RKO (cell line): ENCODE data around the gene POLR2J.
"Not testable (repeated sequence)": the region's sequence is repeated elsewhere in the genome, so short reads cannot be mapped to it uniquely, and the experiment has no call there.

ENCODE experiments used
- DNase-seq: peaks from one replicate; pipeline ENCODE4 v3.0.0-alpha.2; 2016; ENCODE audit warnings: low spot score

POLR2J gene

DNA sequence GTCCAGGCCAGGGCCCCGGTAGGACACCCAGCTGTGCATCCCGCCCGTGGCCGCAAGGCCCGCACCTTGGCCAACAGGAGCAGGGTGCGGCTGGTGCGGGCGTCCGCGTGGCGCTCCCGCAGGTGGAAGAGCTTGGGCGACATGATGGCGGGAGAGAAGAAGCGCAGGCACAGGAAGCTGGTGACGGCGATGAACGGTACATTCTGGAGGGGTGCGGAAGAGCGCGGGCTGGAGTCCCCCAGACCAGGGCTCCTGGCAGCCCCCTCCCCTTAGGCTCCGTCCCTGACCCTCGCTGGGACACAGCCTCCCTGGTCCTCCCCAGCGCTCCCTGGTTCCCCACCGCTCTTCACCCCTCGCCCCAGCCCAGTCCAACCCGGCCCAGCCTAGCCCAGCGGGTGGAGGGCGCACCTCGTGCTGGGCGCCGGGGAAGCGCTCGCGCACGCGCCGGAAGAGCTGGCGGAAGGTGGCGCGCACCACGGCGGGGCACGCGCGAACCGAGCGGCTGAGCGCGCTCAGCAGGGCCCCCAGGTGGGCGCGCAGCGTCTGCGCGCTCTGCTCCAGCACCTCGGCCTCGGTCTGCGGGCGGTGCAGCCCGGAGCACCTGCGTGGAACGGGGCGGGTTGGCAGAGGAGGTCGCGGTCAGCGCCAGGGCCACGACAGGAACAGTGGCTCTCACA lies 15.9 kb upstream of the POLR2J start:
- DNase-seq, result not testable (repeated sequence)

DNA sequence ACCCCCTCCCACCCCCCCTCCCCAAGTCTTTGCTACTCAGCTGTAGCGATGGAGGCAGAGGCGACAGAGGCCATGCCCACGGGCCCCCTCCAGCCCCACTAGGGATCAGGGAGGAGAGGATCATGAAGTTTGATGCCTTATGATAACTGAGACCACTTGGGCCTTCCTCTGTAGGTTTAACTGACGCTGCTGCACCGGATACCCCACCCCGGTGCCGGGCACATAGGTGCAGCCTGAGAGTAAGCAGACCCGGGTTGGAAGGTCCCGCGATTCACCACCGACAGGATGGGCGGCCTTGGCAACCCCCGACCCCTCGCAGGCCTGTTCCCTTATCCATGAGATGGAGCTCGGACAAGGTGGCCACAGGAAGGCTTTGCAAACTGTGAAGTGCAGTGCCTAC lies 15.3 kb upstream of the POLR2J start:
- not testable (repeated sequence) for DNase-seq

DNA sequence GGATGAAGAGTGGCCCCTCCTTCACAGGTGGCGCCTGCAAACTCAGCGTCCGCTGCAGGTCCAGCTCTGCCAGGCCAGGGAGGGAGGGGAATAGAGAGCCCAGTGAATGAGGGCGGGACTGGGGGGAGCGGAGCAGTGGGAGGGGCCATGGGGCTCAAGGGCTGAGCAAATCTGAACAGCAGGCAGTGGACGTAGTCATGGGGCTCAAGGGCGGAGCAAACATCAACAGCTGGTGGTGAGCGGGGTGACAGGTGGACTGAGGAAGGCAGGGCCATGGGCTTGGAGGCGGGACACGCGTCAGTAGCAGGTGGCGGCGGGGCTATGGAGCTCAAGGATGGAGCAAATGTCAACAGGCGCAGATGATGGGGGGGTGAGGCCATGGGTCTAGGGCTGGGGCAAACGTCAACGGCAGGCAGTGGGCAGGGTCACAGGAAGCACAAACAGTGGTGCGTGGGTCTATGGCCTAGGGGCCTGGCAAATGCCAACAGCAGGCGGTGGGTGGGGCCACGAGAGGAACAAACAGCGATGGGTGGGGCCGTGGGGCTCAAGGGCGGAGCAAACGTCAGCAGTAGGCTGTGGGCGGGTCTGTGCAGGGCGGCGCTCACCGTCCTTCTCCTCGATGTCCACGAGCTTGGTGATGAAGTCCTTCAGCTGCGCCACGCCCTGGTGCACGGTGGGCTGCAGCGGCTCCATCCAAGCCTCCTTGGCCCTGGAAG lies 14.7 kb upstream of the POLR2J start:
- DNase-seq, result not testable (repeated sequence)

- DNase-seq, result not testable (repeated sequence)
These were observed 11.9 kb upstream of the POLR2J start for GRCh38 chr7:102490529-102491075.

DNA sequence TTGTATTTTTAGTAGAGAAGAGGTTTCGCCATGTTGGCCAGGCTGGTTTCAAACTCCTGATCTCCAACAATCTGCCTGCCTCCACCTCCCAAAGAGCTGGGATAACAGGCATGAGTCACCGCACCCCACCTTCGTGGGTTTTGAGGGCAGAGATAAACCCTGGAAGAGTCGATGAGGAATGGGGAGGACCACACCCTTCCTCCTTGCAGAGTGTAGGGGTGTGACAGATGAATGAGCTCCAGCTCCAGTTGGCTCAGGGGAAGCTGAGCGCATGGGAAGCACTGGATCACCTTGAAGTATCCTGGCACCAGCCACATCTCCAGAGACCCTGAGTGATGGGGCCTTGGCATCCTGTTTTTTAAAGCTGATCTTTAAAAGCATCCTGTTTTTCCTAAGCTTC lies 5.6 kb upstream of the POLR2J start:
- DNase-seq, result not testable (repeated sequence)

- DNase-seq, result not testable (repeated sequence)
These were observed 3.2 kb upstream of the POLR2J start for GRCh38 chr7:102481962-102482361.

- DNase-seq, result not testable (repeated sequence)
These were observed 1.4 kb upstream of the POLR2J start for GRCh38 chr7:102479982-102480637.

GRCh38 chr7:102479209-102479584 lies 475 bp upstream of the POLR2J start:
- not testable (repeated sequence) for DNase-seq

GRCh38 chr7:102474736-102475435 lies 3.8 kb downstream of the POLR2J start:
- not testable (repeated sequence) for DNase-seq

- DNase-seq, result not testable (repeated sequence)
These were observed 4.6 kb downstream of the POLR2J start for GRCh38 chr7:102474116-102474515.

DNA sequence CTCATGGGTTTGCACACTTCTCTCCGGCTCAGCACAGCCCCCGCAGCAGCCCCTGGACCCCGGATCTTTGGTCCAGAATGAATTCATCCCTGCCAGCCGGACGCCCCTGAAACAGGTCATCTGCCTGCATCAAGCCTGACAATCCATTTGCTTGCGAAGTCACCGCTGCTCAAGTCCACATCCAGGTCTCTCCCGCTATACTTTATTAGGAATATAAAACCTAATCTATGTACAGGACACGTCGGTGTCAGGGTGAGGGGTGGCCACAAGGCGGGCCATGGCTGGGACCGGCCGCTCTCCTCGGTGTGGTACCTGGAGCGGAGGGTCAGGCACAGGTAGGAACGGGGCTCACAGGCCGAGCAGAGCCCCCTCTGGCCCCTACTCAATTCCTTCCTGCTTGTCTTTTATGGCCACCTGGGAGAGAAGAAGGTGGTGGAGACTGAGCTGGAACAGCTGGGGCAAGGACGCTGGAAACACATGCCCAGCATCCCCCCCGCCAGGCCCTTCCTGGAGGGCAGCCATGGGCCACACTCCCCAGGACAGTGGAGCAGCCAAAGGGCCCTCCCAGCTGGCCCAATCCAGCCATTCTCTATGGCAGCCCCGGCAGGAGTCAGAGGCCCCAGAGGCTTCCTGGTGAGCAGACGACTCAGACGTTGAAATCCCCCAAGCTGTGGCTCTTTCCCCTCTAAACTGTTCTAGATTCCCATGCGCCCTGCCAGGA lies 5.3 kb downstream of the POLR2J start:
- DNase-seq, result no peak

- no peak for DNase-seq
These were observed 6.3 kb downstream of the POLR2J start for GRCh38 chr7:102472126-102473041.

GRCh38 chr7:102471791-102472125 lies 7.0 kb downstream of the POLR2J start:
- no peak for DNase-seq

- no peak for DNase-seq
These were observed 8.5 kb downstream of the POLR2J start for GRCh38 chr7:102469972-102470825.

DNA sequence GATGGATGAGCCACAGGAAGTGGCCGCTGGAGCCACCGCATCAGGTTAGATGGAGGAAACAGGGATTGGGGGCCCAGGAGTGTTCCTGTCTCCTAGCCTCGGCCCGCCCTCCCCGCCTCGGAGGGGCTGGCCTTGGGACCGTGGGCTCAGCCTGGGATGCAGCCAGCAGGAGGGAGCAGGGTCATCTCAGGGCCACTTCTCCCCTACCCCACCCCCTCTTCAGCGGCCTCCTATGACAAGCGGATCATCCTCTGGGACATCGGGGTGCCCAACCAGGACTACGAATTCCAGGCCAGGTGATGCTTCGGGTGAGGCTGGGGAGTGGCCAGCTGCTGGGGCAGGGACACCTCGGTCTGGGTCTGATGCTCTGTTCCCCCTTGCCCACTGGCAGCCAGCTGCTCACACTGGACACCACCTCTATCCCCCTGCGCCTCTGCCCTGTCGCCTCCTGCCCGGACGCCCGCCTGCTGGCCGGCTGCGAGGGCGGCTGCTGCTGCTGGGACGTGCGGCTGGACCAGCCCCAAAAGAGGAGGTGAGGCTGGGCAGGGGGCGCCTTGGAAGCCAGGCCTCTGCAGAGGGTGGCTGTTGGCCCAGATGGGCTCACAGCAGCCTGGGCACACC lies 9.3 kb downstream of the POLR2J start:
- DNase-seq, result no peak

DNA sequence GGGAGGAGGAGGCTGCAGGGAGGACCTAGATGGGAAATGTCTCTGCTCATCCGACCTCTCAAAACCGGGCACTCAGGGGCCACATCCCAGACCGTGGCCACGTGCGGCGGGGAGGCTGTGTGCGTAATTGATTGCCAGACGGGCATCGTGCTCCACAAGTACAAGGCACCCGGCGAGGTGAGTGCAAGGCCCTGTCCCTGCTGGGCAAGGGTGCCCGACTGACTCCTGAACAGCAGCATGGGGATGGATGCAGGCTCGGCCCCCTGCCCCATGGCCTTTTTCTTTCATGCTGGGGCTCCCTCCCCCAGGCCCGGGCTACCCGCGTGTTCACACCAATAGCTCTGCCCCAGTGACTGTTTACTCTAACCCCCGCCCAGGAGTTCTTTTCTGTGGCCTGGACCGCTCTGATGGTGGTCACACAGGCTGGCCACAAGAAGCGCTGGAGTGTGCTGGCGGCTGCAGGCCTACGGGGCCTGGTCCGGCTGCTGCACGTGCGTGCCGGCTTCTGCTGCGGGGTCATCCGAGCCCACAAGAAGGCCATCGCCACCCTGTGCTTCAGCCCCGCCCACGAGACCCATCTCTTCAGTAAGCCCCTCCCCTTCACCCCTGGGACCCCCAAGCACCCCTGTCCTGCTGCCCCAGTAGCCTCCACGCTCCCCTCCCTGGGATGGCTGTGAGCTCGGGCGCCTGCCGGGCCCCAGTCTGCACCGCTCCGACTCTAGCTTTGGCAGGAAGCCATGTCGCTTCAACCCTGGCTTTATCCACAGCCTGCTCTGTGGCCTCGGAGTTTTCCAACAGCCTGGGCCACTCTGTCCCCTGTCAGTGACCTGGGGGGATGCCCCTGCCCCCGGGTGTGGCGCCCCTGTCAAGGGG lies 10.0 kb downstream of the POLR2J start:
- DNase-seq, result no peak

GRCh38 chr7:102467581-102468477 lies 10.9 kb downstream of the POLR2J start:
- DNase-seq, result no peak
